ENCODE measurements around the gene SBK2. TPM values are rescaled to one million over a fixed set of nuclear protein-coding genes. Genes with fewer than 3 reads are reported as not detected.

SBK2 gene
- total RNA-seq, 2 donors from 2014 or later: not detected

GRCh38 chr19:55520691-55521292 is 16.1 kb downstream of the SBK2 start:
- no peaks in the 10 kb centered on the region for H3K4me1 Mint-ChIP-seq (ENCODE audit: low read depth)
- no peak overlapping the region for H3K27ac Mint-ChIP-seq
- no peak for ATAC-seq (replicated peaks in 1 of 2)
- no peak overlapping the region for H3K4me3 Mint-ChIP-seq
- H3K27me3 Mint-ChIP-seq (ENCODE audit: low read depth): no peaks in the 10 kb centered on the region
- H3K36me3 Mint-ChIP-seq (ENCODE audit: insufficient read depth in 2 of 2): no peaks in the 10 kb centered on the region
- DNase-seq: no peak
- no peaks in the 10 kb centered on the region for H3K9me3 Mint-ChIP-seq

GRCh38 chr19:55519451-55520311 is 17.3 kb downstream of the SBK2 start:
- Mint-ChIP-seq H3K9me3 (no peaks in the 10 kb centered on the region), H3K27me3 (ENCODE audit: low read depth) (no peaks in the 10 kb centered on the region), H3K36me3 (ENCODE audit: insufficient read depth in 2 of 2) (no peaks in the 10 kb centered on the region), H3K4me3 (no peak overlapping the region), H3K4me1 (ENCODE audit: low read depth) (no peaks in the 10 kb centered on the region), H3K27ac (no peak overlapping the region)
- DNase-seq: no peak
- no peak for ATAC-seq (replicated peaks in 1 of 2)

GRCh38 chr19:55516878-55517620 is 19.9 kb downstream of the SBK2 start:
- no peaks in the 10 kb centered on the region for H3K36me3 Mint-ChIP-seq (ENCODE audit: insufficient read depth in 2 of 2)
- no peaks in the 10 kb centered on the region for H3K4me1 Mint-ChIP-seq (ENCODE audit: low read depth)
- H3K9me3 Mint-ChIP-seq: no peaks in the 10 kb centered on the region
- no peak overlapping the region for H3K27ac Mint-ChIP-seq
- peaks cover 7% of the 10 kb centered on the region for H3K27me3 Mint-ChIP-seq (ENCODE audit: low read depth)
- ATAC-seq (replicated peaks in 1 of 2) (peak; percentile 100), DNase-seq (peak; percentile 92 to 94)
- peak overlapping the region; percentile 58 to 86 for H3K4me3 Mint-ChIP-seq

GRCh38 chr19:55508120-55508519 is 28.8 kb downstream of the SBK2 start:
- ATAC-seq (replicated peaks in 1 of 2): no peak
- H3K4me3 Mint-ChIP-seq: no peak overlapping the region
- peaks cover 7% of the 10 kb centered on the region for H3K27me3 Mint-ChIP-seq (ENCODE audit: low read depth)
- H3K27ac Mint-ChIP-seq: no peak overlapping the region
- peaks cover 2% of the 10 kb centered on the region in 2 donors for H3K9me3 Mint-ChIP-seq
- H3K36me3 Mint-ChIP-seq (ENCODE audit: insufficient read depth in 2 of 2): peaks cover 0 to 2% of the 10 kb centered on the region in 2 donors
- H3K4me1 Mint-ChIP-seq (ENCODE audit: low read depth): peaks cover 11% of the 10 kb centered on the region
- no peak for DNase-seq

- DNase-seq: no peak
- ATAC-seq (replicated peaks in 1 of 2): no peak
- H3K9me3 Mint-ChIP-seq: peaks cover 2 to 3% of the 10 kb centered on the region in 2 donors
- no peaks in the 10 kb centered on the region for H3K27me3 Mint-ChIP-seq (ENCODE audit: low read depth)
- H3K36me3 Mint-ChIP-seq (ENCODE audit: insufficient read depth in 2 of 2): peaks cover 0 to 3% of the 10 kb centered on the region in 2 donors
- no peak overlapping the region for H3K27ac Mint-ChIP-seq
- no peak overlapping the region for H3K4me3 Mint-ChIP-seq
- H3K4me1 Mint-ChIP-seq (ENCODE audit: low read depth): peaks cover 25% of the 10 kb centered on the region
These were observed 32.0 kb downstream of the SBK2 start for GRCh38 chr19:55504981-55505380.

- DNase-seq (no peak), ATAC-seq (replicated peaks in 1 of 2) (no peak)
- H3K4me1 Mint-ChIP-seq (ENCODE audit: low read depth): peaks cover 25% of the 10 kb centered on the region
- H3K36me3 Mint-ChIP-seq (ENCODE audit: insufficient read depth in 2 of 2): peaks cover 0 to 3% of the 10 kb centered on the region in 2 donors
- peak overlapping the region; percentile 72 to 81 for H3K4me3 Mint-ChIP-seq
- H3K9me3 Mint-ChIP-seq: peaks cover 2 to 3% of the 10 kb centered on the region in 2 donors
- H3K27me3 Mint-ChIP-seq (ENCODE audit: low read depth): no peaks in the 10 kb centered on the region
- no peak overlapping the region for H3K27ac Mint-ChIP-seq
These were observed 32.7 kb downstream of the SBK2 start for GRCh38 chr19:55504252-55504603.

GRCh38 chr19:55503502-55504251 is 33.3 kb downstream of the SBK2 start:
- Mint-ChIP-seq H3K4me1 (ENCODE audit: low read depth) (peaks cover 25% of the 10 kb centered on the region), H3K36me3 (ENCODE audit: insufficient read depth in 2 of 2) (peaks cover 0 to 3% of the 10 kb centered on the region in 2 donors), H3K27ac (peak overlapping the region; percentile 84), H3K4me3 (peak overlapping the region; percentile 72 to 81), H3K9me3 (peaks cover 2 to 3% of the 10 kb centered on the region in 2 donors), H3K27me3 (ENCODE audit: low read depth) (no peaks in the 10 kb centered on the region)
- DNase-seq (peak; percentile 93 to 95), ATAC-seq (replicated peaks in 1 of 2) (peak; percentile 96 to 97)

- Mint-ChIP-seq H3K4me1 (ENCODE audit: low read depth) (peaks cover 25% of the 10 kb centered on the region), H3K27ac (peak overlapping the region; percentile 84), H3K9me3 (peaks cover 2 to 3% of the 10 kb centered on the region in 2 donors), H3K27me3 (ENCODE audit: low read depth) (no peaks in the 10 kb centered on the region), H3K4me3 (peak overlapping the region; percentile 72 to 81), H3K36me3 (ENCODE audit: insufficient read depth in 2 of 2) (peaks cover 0 to 3% of the 10 kb centered on the region in 2 donors)
- DNase-seq: no peak
- no peak for ATAC-seq (replicated peaks in 1 of 2)
These were observed 33.8 kb downstream of the SBK2 start for GRCh38 chr19:55503157-55503501.

- peaks cover 2 to 3% of the 10 kb centered on the region in 2 donors for H3K9me3 Mint-ChIP-seq
- H3K4me3 Mint-ChIP-seq: peak overlapping the region; percentile 1 to 8
- H3K27ac Mint-ChIP-seq: peak overlapping the region; percentile 11
- ATAC-seq (replicated peaks in 1 of 2) (no peak), DNase-seq (no peak)
- no peaks in the 10 kb centered on the region for H3K27me3 Mint-ChIP-seq (ENCODE audit: low read depth)
- peaks cover 0 to 3% of the 10 kb centered on the region in 2 donors for H3K36me3 Mint-ChIP-seq (ENCODE audit: insufficient read depth in 2 of 2)
- H3K4me1 Mint-ChIP-seq (ENCODE audit: low read depth): peaks cover 25% of the 10 kb centered on the region
These were observed 34.6 kb downstream of the SBK2 start for GRCh38 chr19:55502197-55502952.

- DNase-seq (no peak), ATAC-seq (replicated peaks in 1 of 2) (no peak)
- no peak overlapping the region for H3K4me3 Mint-ChIP-seq
- H3K4me1 Mint-ChIP-seq (ENCODE audit: low read depth): peaks cover 25% of the 10 kb centered on the region
- H3K36me3 Mint-ChIP-seq (ENCODE audit: insufficient read depth in 2 of 2): peaks cover 0 to 3% of the 10 kb centered on the region in 2 donors
- H3K27ac Mint-ChIP-seq: no peak overlapping the region
- no peaks in the 10 kb centered on the region for H3K27me3 Mint-ChIP-seq (ENCODE audit: low read depth)
- H3K9me3 Mint-ChIP-seq: peaks cover 2 to 3% of the 10 kb centered on the region in 2 donors
These were observed 36.5 kb downstream of the SBK2 start for GRCh38 chr19:55500368-55500952.

GRCh38 chr19:55498246-55498840 is 38.6 kb downstream of the SBK2 start:
- H3K27ac Mint-ChIP-seq: no peak overlapping the region
- ATAC-seq (replicated peaks in 1 of 2) (no peak), DNase-seq (no peak)
- no peaks in the 10 kb centered on the region for H3K27me3 Mint-ChIP-seq (ENCODE audit: low read depth)
- no peak overlapping the region for H3K4me3 Mint-ChIP-seq
- H3K36me3 Mint-ChIP-seq (ENCODE audit: insufficient read depth in 2 of 2): peaks cover 0 to 3% of the 10 kb centered on the region in 2 donors
- H3K4me1 Mint-ChIP-seq (ENCODE audit: low read depth): peaks cover 17% of the 10 kb centered on the region
- H3K9me3 Mint-ChIP-seq: peaks cover 2 to 3% of the 10 kb centered on the region in 2 donors

Data from activated T-cell treated with anti-CD3 and anti-CD28 coated beads, Interleukin-2, amount 50 U/mL, for 72 hours (primary cell).